ENCODE data around the gene CARD10. TPM values are rescaled to one million over a fixed set of nuclear protein-coding genes. Genes with fewer than 3 reads are reported as not detected.

CARD10 gene
- total and polyA plus RNA-seq, 2 of the 13 experiments (the other 11 are each of a cell fraction or from before 2014, with no cell fraction given): 35.2 to 55.8 TPM

GRCh38 chr22:37502342-37503182 lies 16.7 kb downstream of the CARD10 start (continued):
- TF ChIP-seq ZSCAN12 (CRISPR knock-in tag; IDR thresholded peaks at IDR 0.05): 0 out of 2 replicates have a peak, but pooled peaks have one; percentile 10
- TF ChIP-seq PCBP2 (optimal IDR thresholded peaks at IDR 0.05; ENCODE audit: low read depth, low read length, poor library complexity, severe bottlenecking): no peak
- no peak for TF ChIP-seq TOPORS (CRISPR knock-in tag; IDR thresholded peaks at IDR 0.05)
- no peak for TF ChIP-seq SSRP1 (CRISPR knock-in tag; IDR thresholded peaks at IDR 0.05)
- no peak; the same call in 1 of the 2 replicates for TF ChIP-seq HIVEP1 (CRISPR knock-in tag; IDR thresholded peaks at IDR 0.05)
- TF ChIP-seq ZNF800 (CRISPR knock-in tag; IDR thresholded peaks at IDR 0.05): 0 out of 2 replicates have a peak, but pooled peaks have one; percentile 29
- TF ChIP-seq CTCF (CRISPR knock-in tag; IDR thresholded peaks at IDR 0.05): no peak
- TF ChIP-seq KDM3A (CRISPR knock-in tag; IDR thresholded peaks at IDR 0.05; ENCODE audit: low read depth): no peak
- TF ChIP-seq ZSCAN9 (CRISPR knock-in tag; IDR thresholded peaks at IDR 0.05; ENCODE audit: borderline replicate concordance): no peak; the same call in 1 of the 2 replicates
- no peak for TF ChIP-seq ZFP36L2 (CRISPR knock-in tag; IDR thresholded peaks at IDR 0.05)
- TF ChIP-seq ZSCAN31 (CRISPR knock-in tag; IDR thresholded peaks at IDR 0.05; ENCODE audit: low read depth): no peak
- no peak for TF ChIP-seq AHDC1 (CRISPR knock-in tag; IDR thresholded peaks at IDR 0.05; ENCODE audit: borderline replicate concordance)
- no peak for TF ChIP-seq TOE1 (CRISPR knock-in tag; IDR thresholded peaks at IDR 0.05)
- TF ChIP-seq NCOR1 (IDR thresholded peaks at IDR 0.05; ENCODE audit: borderline replicate concordance, low read length): no peak
- no peak for TF ChIP-seq CENPT (CRISPR knock-in tag; IDR thresholded peaks at IDR 0.05; ENCODE audit: low read depth)
- 0 out of 4 replicates have a peak, but pooled peaks of 1 of the 2 experiments have one; percentile 0 for TF ChIP-seq HMGXB4 (CRISPR knock-in tag; IDR thresholded peaks at IDR 0.05; ENCODE audit: borderline replicate concordance in 1 of 2, low read depth in 1 of 2)

Data from HepG2 (cell line).